Retinal pigment epithelial cell (primary cell): ENCODE results near the gene KEAP1.
"Not testable (repeated sequence)": the region's sequence is repeated elsewhere in the genome, so short reads cannot be mapped to it uniquely, and the experiment has no call there.

Experiments
- DNase-seq: peaks from one replicate; pipeline ENCODE4 v3.0.0-alpha.2; 2010; ENCODE audit warnings: low read depth
- H3K4me3 ChIP-seq: 2 replicates; pipeline ENCODE4 v1.5.1; 2011; ENCODE audit warnings: mild to moderate bottlenecking, low read length, control low read depth, moderate library complexity
- CTCF ChIP-seq: conservative IDR thresholded peaks from 2 replicates; pipeline ENCODE4 v1.5.1; 2011; ENCODE audit warnings: low read depth, low read length, control low read depth, inconsistent platforms

Gene KEAP1

GRCh38 chr19:10537668-10538067 lies 34.5 kb upstream of the KEAP1 start:
- H3K4me3 ChIP-seq: no peak overlapping the region
- DNase-seq: no peak
- no peak for TF ChIP-seq CTCF

- H3K4me3 ChIP-seq: no peak overlapping the region
- DNase-seq: no peak
- TF ChIP-seq CTCF: no peak
Observed at GRCh38 chr19:10535613-10536012, 32.5 kb upstream of the KEAP1 start.

GRCh38 chr19:10533646-10534386 lies 30.7 kb upstream of the KEAP1 start:
- TF ChIP-seq CTCF: no peak
- no peak overlapping the region for H3K4me3 ChIP-seq
- peak; percentile 63 for DNase-seq

GRCh38 chr19:10532457-10532856 lies 29.3 kb upstream of the KEAP1 start:
- TF ChIP-seq CTCF: no peak

GRCh38 chr19:10526887-10527286 lies 23.7 kb upstream of the KEAP1 start:
- H3K4me3 ChIP-seq, DNase-seq: not testable (repeated sequence)

More at GRCh38 chr19:10532457-10532856, 29.3 kb upstream of the KEAP1 start:
- no peak for DNase-seq
- H3K4me3 ChIP-seq: no peak overlapping the region

- H3K4me3 ChIP-seq: no peak overlapping the region
- DNase-seq: no peak
- TF ChIP-seq CTCF: no peak
Observed at GRCh38 chr19:10525636-10526035, 22.5 kb upstream of the KEAP1 start.

GRCh38 chr19:10523135-10523636 lies 20.0 kb upstream of the KEAP1 start:
- H3K4me3 ChIP-seq: no peak overlapping the region
- no peak for TF ChIP-seq CTCF
- no peak for DNase-seq
